ENCODE results near the gene APOA4.
A peak's percentile ranks its signal among the peaks of the same experiment; 100 is the strongest.

APOA4 gene

DNA sequence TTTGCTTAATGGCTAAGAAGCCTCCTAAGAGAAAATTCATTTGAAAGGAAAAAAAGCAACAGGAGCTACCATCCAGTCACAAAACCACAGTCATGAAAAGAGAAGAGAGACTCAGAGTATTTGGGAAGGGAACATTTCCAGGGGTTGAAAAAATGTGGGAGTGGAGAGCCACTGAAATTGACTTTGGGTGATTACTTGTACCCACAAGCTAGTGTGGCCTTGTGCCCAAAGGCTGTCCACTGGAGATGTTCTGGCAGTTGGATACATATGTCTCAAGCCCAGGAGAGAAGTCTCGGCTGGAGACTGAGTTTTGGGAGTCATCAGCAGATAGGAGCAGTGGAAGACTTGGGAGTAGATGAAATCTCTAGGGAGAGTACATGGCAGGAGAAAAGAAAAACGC, 28.3 kb downstream of the APOA4 start:
- DNase-seq (ENCODE audit: low read depth), result no peak
- TF ChIP-seq, protein P1, sequence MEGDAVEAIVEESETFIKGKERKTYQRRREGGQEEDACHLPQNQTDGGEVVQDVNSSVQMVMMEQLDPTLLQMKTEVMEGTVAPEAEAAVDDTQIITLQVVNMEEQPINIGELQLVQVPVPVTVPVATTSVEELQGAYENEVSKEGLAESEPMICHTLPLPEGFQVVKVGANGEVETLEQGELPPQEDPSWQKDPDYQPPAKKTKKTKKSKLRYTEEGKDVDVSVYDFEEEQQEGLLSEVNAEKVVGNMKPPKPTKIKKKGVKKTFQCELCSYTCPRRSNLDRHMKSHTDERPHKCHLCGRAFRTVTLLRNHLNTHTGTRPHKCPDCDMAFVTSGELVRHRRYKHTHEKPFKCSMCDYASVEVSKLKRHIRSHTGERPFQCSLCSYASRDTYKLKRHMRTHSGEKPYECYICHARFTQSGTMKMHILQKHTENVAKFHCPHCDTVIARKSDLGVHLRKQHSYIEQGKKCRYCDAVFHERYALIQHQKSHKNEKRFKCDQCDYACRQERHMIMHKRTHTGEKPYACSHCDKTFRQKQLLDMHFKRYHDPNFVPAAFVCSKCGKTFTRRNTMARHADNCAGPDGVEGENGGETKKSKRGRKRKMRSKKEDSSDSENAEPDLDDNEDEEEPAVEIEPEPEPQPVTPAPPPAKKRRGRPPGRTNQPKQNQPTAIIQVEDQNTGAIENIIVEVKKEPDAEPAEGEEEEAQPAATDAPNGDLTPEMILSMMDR (IDR thresholded peaks at IDR 0.05; ENCODE audit: insufficient read depth, low read depth, low read length, missing control alignments), result no peak
- no peak overlapping the region for H3K4me3 ChIP-seq (ENCODE audit: low read depth, low read length)

DNA sequence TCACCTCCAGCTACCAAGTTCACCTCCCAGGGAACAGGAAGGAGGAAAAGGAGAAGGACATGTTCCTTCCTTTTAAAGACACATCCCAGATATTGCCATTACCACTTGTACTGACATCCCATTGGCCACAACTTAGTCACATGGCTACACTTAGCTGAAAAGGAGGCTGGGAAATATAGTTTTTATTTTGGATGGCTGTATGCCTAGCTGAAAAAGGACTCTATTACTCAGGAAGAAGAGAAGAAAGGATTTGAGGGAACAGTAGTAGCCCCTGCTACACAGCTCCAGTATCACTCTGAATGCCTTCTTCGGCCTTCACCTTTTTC, 29.4 kb downstream of the APOA4 start:
- H3K4me3 ChIP-seq (ENCODE audit: low read depth, low read length), result no peak overlapping the region
- TF ChIP-seq, protein P1 (IDR thresholded peaks at IDR 0.05; ENCODE audit: insufficient read depth, low read depth, low read length, missing control alignments), result no peak
- DNase-seq (ENCODE audit: low read depth), result no peak

DNA sequence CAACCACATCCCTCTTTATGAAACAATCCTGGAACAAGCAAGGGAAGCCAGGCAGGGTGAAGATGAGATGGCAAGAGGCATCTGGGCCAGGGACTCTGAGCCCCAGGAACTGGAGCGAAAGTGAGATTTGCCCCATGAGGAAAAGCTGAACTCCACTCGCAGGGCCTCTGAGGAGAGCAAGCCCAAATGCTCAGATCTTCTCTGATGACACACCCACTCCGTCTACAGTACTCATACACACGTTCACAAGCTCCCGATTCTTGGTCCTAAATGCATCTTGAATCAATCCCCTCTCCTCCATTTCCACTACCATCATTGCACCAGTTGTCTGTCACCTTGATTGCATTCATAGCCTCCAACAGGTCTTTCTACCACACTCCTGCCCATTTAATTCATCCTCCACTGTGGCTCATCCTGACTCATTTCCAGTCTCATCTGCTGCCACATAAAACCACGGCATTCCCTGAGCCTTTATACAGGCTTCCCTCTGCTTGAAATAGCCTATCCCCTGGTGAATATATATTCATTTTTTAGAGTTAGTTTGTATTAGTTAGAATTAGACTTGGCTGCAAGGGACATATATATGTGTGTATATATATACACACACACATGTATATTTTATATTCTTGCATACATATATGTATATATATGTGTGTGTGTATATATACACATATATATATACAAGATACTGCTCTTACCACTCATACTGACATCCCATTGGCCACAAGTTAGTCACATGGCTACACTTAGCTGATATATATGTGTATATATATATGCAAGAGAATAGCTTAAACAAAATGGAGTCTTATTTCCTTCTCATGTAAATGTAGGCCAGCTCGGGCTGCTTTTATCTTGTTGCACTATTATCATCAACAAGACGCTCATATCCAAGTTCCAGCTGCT, 30.0 kb downstream of the APOA4 start:
- DNase-seq (ENCODE audit: low read depth), result no peak
- no peak overlapping the region for H3K4me3 ChIP-seq (ENCODE audit: low read depth, low read length)
- TF ChIP-seq, protein P1 (IDR thresholded peaks at IDR 0.05; ENCODE audit: insufficient read depth, low read depth, low read length, missing control alignments), result no peak

DNA sequence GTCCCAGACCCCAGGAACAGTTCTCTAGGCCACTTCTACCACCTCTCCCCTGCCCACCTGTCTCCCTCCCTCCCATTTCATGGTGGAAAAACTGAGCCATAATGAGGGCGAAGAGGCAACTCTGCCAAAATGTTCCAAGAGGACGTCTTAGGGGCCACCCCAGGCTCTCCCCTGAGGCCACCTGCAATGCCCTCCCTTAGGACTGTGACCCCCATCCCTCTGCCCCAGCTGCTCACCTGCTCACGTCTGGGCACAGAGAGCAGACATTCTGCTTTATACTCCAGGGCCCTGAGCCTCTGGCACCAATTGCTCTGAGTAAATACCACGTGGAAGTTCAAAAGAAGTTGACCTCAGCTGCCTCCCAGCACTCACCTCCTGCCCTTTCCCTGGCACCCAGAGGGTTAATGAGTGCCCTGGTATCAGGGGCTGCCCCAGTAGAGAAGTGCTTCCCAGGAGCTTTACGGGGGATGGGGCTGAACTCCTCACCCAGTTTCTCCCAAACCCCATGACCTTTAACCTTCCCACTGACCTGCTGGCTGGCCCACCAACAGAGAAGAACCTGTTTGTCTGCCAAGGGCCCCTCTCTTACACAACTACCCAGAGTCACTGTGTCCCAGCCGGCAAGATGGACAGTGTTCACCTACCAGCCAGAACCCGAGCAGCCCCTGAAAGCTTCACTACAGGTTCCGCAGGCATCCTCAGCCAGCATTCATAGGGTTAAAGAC, 30.8 kb downstream of the APOA4 start:
- no peak for DNase-seq (ENCODE audit: low read depth)
- H3K4me3 ChIP-seq (ENCODE audit: low read depth, low read length), result no peak overlapping the region
- TF ChIP-seq, protein P1 (IDR thresholded peaks at IDR 0.05; ENCODE audit: insufficient read depth, low read depth, low read length, missing control alignments), result no peak

DNA sequence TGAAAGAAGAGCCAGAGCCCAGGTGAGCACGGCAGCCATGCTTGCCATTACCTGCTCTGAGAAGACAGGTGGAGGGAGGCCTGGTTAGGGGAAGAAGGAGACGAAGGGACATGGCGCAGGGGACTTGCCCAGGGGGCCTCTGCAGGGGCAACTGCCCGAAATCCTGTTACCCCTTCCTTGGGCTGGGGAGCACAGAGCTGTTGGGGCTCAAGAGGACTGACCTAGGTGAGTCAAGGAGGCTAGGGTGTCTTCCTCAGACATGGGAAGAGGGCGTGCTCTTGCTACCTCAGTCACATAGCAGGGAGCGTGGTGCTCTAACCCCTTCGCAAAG, 31.3 kb downstream of the APOA4 start, which contains the start of gene APOA5:
TSS of gene APOA5 (minus strand) at position 67 of the 331 bp plus-strand sequence. CDS start at position 48, 19 bp downstream.
- no peak within 1 kb of the TSS for H3K4me3 ChIP-seq (ENCODE audit: low read depth, low read length)
- DNase-seq (ENCODE audit: low read depth), result no peak
- TF ChIP-seq, protein P1 (IDR thresholded peaks at IDR 0.05; ENCODE audit: insufficient read depth, low read depth, low read length, missing control alignments), result no peak

DNA sequence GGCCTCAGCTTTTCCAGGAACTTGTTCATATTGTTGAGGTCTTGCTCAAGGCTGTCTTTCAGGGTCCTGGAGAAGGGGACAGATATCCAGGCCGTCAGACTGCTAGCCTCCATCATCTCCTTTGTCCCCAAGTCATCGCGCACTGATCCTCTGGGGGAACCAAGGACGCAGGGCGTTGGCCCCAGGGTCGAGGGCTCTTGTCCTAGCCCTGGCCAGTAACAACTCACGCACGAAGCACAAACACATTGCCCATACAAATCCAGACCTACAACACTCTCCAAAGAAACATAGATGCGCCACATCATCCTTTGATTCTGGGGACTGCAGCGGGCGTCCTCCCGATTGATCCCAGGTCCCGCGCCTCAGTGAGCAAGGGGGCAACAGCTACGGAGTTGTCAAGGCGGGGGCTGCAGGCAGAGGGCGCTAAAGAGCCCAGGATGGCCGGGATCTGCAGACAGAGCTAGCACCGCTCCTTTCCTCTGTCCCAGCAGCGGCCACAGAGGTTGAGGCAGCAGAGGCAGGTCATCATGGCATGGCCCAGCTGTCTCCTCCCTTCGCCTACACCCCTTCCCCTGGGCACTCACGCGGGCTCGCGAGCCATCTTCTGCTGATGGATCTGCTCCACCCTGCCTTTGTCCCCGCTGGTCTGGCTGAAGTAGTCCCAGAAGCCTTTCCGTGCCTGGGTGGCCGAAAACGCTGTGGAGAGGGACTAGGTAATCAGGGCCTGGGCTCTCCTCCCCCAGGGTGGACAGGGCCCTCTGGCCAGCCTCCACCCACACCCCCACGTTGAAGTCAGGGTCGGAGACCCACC, 31.9 kb downstream of the APOA4 start:
- TF ChIP-seq, protein P1 (IDR thresholded peaks at IDR 0.05; ENCODE audit: insufficient read depth, low read depth, low read length, missing control alignments), result peak; percentile 88
- DNase-seq (ENCODE audit: low read depth), result peak; percentile 73
- no peak overlapping the region for H3K4me3 ChIP-seq (ENCODE audit: low read depth, low read length)

Measured in GM12865 (cell line).